BLaER1 (cell line): ENCODE measurements around the gene TRANK1.
"Not testable (repeated sequence)": the region's sequence is repeated elsewhere in the genome, so short reads cannot be mapped to it uniquely, and the experiment has no call there.

Source experiments
- H3K27ac ChIP-seq: shearing (Covaris generic); formaldehyde crosslinking; 2 replicates; pipeline ENCODE4 v1.8.1; 2022
- H3K27me3 ChIP-seq: shearing (Covaris generic); formaldehyde crosslinking; 2 replicates; pipeline ENCODE4 v1.8.1; 2022
- H3K36me3 ChIP-seq: shearing (Covaris generic); formaldehyde crosslinking; 2 replicates; pipeline ENCODE4 v1.8.1; 2022
- H3K4me1 ChIP-seq: shearing (Covaris generic); formaldehyde crosslinking; 2 replicates; pipeline ENCODE4 v1.8.1; 2022
- H3K4me2 ChIP-seq: shearing (Covaris generic); formaldehyde crosslinking; 2 replicates; pipeline ENCODE4 v1.8.1; 2022
- H3K4me3 ChIP-seq: shearing (Covaris generic); formaldehyde crosslinking; 2 replicates; pipeline ENCODE4 v1.8.1; 2022
- H3K9ac ChIP-seq: shearing (Covaris generic); formaldehyde crosslinking; 2 replicates; pipeline ENCODE4 v1.8.1; 2022
- H3K9me3 ChIP-seq: shearing (Covaris generic); formaldehyde crosslinking; 2 replicates; pipeline ENCODE4 v1.8.1; 2022
- H4K20me1 ChIP-seq: shearing (Covaris generic); formaldehyde crosslinking; 2 replicates; pipeline ENCODE4 v1.8.1; 2022
- Cebpa-rat ChIP-seq: shearing (Covaris generic); IDR thresholded peaks from 2 replicates; pipeline ENCODE4 v1.8.1; 2022

Gene TRANK1

DNA sequence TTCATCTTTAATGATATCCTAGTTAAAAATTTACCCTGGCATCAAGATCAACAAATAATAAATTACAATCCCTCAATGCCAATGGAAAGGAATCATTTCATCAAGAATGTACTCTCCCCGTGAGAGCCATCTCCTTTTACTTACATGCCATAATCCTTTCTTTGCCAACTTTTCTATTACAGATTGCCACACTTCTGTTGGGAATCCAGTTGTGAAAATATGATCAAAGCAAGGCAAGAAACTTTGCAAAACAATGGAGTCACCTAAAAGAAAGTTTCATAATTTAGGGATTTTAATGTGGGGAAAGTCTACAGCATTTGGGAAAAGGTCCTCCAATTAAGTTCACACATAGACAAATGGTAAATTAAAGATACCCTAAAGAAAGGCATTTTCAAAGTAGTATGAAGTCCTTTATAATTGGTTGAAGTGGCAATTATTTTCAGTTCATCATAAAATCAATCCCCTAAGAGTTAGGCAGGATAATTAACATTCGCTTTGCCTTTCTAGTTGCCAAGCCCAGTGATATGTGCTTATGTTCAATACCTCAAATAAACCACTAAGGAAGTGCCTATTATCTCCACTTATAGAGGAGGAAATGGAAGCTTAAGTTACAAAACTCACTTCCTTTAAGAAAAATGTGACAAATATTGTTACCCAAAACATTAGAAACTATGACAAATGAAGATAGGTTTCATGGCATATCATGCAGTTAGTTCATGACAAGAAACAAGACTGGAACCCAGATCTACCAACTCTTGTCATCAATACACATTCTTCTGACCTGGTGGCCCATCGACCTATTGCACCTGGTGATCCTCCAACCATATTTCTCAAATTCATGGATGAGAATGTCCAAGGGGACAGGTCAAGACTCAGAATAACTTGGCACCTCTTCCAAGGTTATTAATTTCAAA is 49.1 kb downstream of the TRANK1 start:
- Histone ChIP-seq H3K4me1 (peaks cover 67% of the 10 kb centered on the region), H3K4me2 (peak overlapping the region; percentile 91), H3K9me3 (0 out of 2 replicates have a peak, but pooled peaks cover 6% of the 10 kb centered on the region), H3K4me3 (no peak overlapping the region), H3K9ac (no peak overlapping the region), H4K20me1 (no peaks in the 10 kb centered on the region), H3K27me3 (no peaks in the 10 kb centered on the region), H3K36me3 (peaks cover 40% of the 10 kb centered on the region), H3K27ac (peak overlapping the region; percentile 65; the same call in 1 of the 2 replicates)
- TF ChIP-seq Cebpa-rat = no peak

DNA sequence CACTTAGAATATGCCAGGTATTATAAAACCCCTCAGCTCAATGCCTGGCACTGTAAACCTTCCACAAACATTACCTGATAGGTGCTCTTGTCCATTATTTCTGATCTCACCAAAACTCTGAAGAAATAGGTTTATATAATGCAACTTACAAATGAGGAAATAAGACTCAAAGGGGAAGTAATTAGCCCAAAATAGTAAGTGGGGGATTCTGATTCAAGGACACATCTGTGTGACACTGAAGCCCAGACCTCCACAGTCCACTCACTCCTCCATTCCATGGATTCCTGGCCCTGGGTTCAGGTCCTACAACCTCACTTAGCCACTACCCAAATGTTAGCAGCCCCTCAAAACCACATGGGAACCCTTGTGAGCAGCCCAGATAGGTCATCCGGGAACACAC is 49.9 kb downstream of the TRANK1 start:
- H3K9me3 ChIP-seq = 0 out of 2 replicates have a peak, but pooled peaks cover 6% of the 10 kb centered on the region
- no peak overlapping the region for H3K4me3 ChIP-seq
- peak overlapping the region; percentile 65 for H3K27ac ChIP-seq
- no peaks in the 10 kb centered on the region for H3K27me3 ChIP-seq
- no peak overlapping the region for H3K9ac ChIP-seq
- H3K4me1 ChIP-seq = peaks cover 67% of the 10 kb centered on the region
- TF ChIP-seq Cebpa-rat = no peak
- peaks cover 38% of the 10 kb centered on the region for H3K36me3 ChIP-seq
- H3K4me2 ChIP-seq = peak overlapping the region; percentile 91
- no peaks in the 10 kb centered on the region for H4K20me1 ChIP-seq

DNA sequence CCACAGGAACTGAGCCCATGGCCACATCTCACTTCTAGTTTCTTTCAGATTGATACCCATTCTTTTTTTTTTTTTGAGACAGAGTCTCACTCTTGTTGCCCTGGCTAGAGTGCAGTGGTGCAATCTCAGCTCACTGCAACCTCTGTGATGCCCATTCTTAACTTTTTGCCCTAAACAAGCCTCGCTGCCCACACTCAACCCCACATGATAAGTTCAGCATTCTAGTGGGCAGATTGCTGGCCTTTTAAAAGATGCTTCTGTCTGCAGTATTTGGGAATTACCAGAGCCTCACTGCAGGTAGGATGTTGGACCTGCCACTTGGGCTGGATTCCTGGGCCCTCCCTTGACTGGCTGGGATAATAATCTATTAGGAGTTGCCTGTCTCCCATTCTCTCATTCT is 51.0 kb downstream of the TRANK1 start:
- H3K9ac ChIP-seq = no peak overlapping the region
- no peaks in the 10 kb centered on the region for H3K27me3 ChIP-seq
- peak overlapping the region; percentile 91 for H3K4me2 ChIP-seq
- H3K4me3 ChIP-seq = no peak overlapping the region
- peak overlapping the region; percentile 65 for H3K27ac ChIP-seq
- H3K36me3 ChIP-seq = peaks cover 38% of the 10 kb centered on the region
- TF ChIP-seq Cebpa-rat = no peak
- peaks cover 78% of the 10 kb centered on the region for H3K4me1 ChIP-seq
- 0 out of 2 replicates have a peak, but pooled peaks cover 6% of the 10 kb centered on the region for H3K9me3 ChIP-seq
- no peaks in the 10 kb centered on the region for H4K20me1 ChIP-seq

DNA sequence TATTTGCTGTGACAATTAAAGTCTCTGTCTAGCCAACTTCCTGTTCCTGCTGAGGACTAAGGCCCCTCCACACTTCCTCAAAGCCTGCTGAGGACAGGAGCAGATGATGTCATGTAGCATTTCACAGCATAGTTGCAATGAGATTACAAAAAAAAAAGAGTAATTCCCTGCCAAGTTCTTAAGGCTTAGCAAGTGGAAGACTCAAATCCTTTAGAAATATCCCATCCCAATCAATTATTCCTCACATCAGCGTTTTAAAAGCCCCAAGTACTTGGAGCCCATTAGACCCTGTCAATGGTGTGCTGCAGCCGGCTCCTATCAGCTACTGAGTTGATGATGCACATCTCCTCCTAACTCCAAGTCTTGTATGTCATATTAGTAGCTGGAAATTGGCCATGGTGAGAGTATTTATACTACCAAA is 51.7 kb downstream of the TRANK1 start:
- Histone ChIP-seq H3K36me3 (peaks cover 38% of the 10 kb centered on the region), H3K9ac (no peak overlapping the region), H4K20me1 (no peaks in the 10 kb centered on the region), H3K27me3 (no peaks in the 10 kb centered on the region), H3K9me3 (0 out of 2 replicates have a peak, but pooled peaks cover 2% of the 10 kb centered on the region), H3K4me2 (peak overlapping the region; percentile 91), H3K4me3 (no peak overlapping the region), H3K27ac (peak overlapping the region; percentile 65), H3K4me1 (peaks cover 84% of the 10 kb centered on the region)
- no peak for TF ChIP-seq Cebpa-rat

DNA sequence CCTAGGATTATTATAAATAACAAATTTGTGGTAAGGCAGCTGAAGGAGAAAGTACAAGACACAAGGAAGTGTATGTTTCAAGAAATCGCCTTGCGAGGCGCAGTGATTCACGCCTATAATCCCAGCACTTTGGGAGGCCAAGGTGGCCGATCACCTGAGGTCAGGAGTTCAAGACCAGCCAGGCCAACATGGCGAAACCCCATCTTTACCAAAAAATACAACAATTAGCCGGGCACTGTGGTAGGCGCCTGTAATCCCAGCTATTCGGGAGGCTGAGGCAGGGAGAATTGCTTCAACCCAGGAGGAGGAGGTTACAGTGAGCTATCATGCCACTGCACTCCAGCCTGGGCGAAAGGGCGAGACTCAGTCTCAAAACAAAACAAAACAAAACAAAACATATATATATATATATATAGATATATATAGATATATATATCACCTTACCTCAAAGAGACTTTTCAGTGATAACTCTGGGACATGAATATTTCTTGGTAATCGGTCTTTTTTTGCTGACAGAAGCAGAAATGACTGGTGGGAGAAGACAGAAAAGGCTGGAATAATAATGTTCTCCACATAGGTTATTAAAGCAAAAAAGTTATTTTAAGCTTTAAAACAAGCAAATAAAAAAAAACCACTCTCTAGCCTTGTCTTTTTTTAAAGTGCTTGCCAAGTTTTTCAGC is 52.3 kb downstream of the TRANK1 start:
- Histone ChIP-seq H3K4me2 (peak overlapping the region; percentile 91), H3K27me3 (no peaks in the 10 kb centered on the region), H3K36me3 (peaks cover 38% of the 10 kb centered on the region), H3K4me1 (peaks cover 84% of the 10 kb centered on the region), H3K27ac (peak overlapping the region; percentile 65), H3K4me3 (peak overlapping the region; percentile 0; the same call in 1 of the 2 replicates), H3K9ac (no peak overlapping the region), H3K9me3 (no peaks in the 10 kb centered on the region), H4K20me1 (no peaks in the 10 kb centered on the region)
- TF ChIP-seq Cebpa-rat = no peak

DNA sequence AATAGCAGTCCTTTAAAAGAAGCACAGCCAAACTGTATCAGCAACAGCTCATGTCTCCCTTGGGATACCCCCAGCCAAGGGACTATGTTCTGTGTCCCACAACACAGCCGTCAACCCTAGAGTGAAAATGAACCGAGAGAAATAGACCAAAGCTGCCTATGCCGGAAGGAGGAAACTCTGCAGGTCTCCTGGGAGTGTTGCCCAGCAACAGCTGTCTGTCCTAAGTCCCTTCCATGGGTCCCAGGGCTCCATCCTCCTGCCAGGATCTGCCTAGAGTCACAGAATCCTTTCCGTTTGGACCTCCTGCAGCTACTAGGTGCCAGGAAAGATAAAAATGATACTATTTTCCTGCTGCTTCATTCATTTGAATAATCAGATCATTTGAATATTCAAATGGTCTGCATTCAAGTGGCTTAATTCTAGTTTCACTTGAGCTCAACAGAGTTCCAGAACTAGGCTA is 53.1 kb downstream of the TRANK1 start:
- H3K4me1 ChIP-seq = peaks cover 79% of the 10 kb centered on the region

DNA sequence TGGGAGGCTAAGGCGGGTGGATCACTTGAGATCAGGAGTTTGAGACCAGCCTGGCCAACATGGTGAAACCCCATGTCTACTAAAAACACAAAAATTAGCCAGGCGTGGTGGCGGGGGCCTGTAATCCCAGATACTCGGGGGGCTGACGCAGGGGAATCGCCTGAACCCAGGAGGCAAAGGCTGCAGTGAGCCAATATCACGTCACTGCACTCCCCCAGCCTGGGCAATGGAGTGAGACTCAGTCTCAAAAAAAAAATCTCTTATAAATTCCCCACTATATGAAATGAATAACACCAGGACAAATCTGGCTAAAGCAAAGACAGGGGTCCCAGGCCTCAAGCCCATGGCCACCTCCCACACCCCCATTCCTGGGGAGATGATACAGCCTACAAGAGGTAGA is 53.8 kb downstream of the TRANK1 start:
- H3K27me3 ChIP-seq, H3K9me3 ChIP-seq, H4K20me1 ChIP-seq: not testable (repeated sequence)
- Histone ChIP-seq H3K36me3 (peaks cover 38% of the 10 kb centered on the region), H3K27ac (peak overlapping the region; percentile 84), H3K9ac (peak overlapping the region; percentile 62), H3K4me2 (peak overlapping the region; percentile 91), H3K4me3 (peak overlapping the region; percentile 50), H3K4me1 (peaks cover 77% of the 10 kb centered on the region)

More for the DNA sequence above, 53.1 kb downstream of the TRANK1 start:
- peak overlapping the region; percentile 91 for H3K4me2 ChIP-seq
- peaks cover 38% of the 10 kb centered on the region for H3K36me3 ChIP-seq
- H3K4me3 ChIP-seq = peak overlapping the region; percentile 50
- peak overlapping the region; percentile 84 for H3K27ac ChIP-seq
- H3K27me3 ChIP-seq = no peaks in the 10 kb centered on the region
- H3K9me3 ChIP-seq = no peaks in the 10 kb centered on the region; the same call in 1 of the 2 replicates
- no peak for TF ChIP-seq Cebpa-rat
- H4K20me1 ChIP-seq = no peaks in the 10 kb centered on the region
- no peak overlapping the region; the same call in 1 of the 2 replicates for H3K9ac ChIP-seq

DNA sequence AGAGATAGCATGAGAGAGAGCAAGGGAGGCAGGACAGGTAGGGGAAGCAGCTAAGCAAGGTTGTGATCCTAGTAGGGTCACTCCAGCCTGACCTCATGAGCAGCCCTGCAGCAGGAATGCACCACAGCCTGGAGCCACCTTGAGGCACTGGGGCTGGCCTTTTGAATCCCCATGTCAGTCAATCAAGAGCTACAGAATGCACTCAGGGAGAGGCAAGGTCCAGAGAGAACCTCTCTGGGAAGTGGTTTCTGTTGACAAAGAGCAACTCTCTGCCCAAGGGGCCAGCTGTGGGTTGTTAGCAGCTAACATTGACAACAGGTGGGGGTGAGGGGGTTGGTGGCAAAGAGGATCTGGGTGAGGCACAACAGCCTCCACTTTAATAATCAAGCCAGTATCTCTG is 54.6 kb downstream of the TRANK1 start:
- Histone ChIP-seq H3K4me1 (peaks cover 69% of the 10 kb centered on the region), H3K4me3 (peak overlapping the region; percentile 8; the same call in 1 of the 2 replicates), H3K36me3 (peaks cover 44% of the 10 kb centered on the region), H3K27me3 (no peaks in the 10 kb centered on the region), H3K4me2 (peak overlapping the region; percentile 91), H3K27ac (peak overlapping the region; percentile 84), H4K20me1 (no peaks in the 10 kb centered on the region), H3K9me3 (peaks cover 3% of the 10 kb centered on the region; the same call in 1 of the 2 replicates), H3K9ac (peak overlapping the region; percentile 31; the same call in 1 of the 2 replicates)
- TF ChIP-seq Cebpa-rat = no peak

DNA sequence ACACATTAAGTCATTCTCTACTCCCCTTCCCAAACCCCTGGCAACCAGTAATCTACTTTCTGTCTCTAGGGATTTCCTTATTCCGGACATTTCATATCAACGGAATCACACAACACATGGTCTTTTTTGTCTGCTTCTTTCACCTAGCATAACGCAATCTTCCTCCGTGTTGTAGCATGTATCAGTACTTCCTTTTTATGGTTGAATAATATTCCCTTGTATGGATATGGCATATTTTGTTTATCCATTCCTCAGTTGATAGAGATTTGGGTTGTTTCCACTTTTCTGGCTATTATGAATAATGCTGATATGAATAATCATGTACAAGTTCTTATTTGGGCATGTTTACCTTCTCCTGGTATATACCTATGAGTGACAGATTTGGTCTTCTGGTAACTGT is 63.1 kb downstream of the TRANK1 start:
- peaks cover 6% of the 10 kb centered on the region for H3K4me1 ChIP-seq
- H3K36me3 ChIP-seq = peaks cover 36% of the 10 kb centered on the region
- H3K27ac ChIP-seq = no peak overlapping the region
- H4K20me1 ChIP-seq = no peaks in the 10 kb centered on the region
- no peak overlapping the region for H3K4me2 ChIP-seq
- H3K9me3 ChIP-seq = peaks cover 11% of the 10 kb centered on the region; the same call in 1 of the 2 replicates
- TF ChIP-seq Cebpa-rat = no peak
- no peak overlapping the region for H3K4me3 ChIP-seq
- no peak overlapping the region for H3K9ac ChIP-seq
- no peaks in the 10 kb centered on the region for H3K27me3 ChIP-seq

DNA sequence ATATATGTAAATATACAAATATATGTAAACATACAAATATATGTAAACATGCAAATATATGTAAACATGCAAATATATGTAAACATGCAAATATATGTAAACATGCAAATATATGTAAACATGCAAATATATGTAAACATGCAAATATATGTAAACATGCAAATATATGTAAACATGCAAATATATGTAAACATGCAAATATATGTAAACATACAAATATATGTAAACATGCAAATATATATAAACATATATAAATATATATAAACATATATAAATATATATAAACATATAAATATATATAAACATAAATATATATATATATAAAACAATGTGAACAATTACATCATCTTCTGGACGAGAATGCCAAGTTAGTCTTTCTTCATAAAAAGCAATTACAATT is 65.0 kb downstream of the TRANK1 start:
- not testable (repeated sequence) for H4K20me1 ChIP-seq, H3K27me3 ChIP-seq, H3K4me3 ChIP-seq, H3K4me2 ChIP-seq, H3K27ac ChIP-seq, H3K9me3 ChIP-seq, H3K9ac ChIP-seq
- Histone ChIP-seq H3K4me1 (peaks cover 22% of the 10 kb centered on the region), H3K36me3 (peaks cover 23% of the 10 kb centered on the region)
